AG04450 (cell line): Measurements from ENCODE around the gene CIT. TPM values are rescaled to one million over a fixed set of nuclear protein-coding genes. Genes with fewer than 3 reads are reported as not detected.
"Not testable (repeated sequence)": the region's sequence is repeated elsewhere in the genome, so short reads cannot be mapped to it uniquely, and the experiment has no call there.

Experiments
- CTCF ChIA-PET: fragments of 300-600, 350-600 bp; formaldehyde crosslinking; extraction: SDS; loops from one replicate; lab custom pipeline; 2022; ENCODE audit warnings: antibody characterized with exemption, inconsistent platforms; lab: Charles Lee
- POLR2A ChIA-PET: fragments of 350-600 bp; formaldehyde crosslinking; extraction: SDS; loops from one replicate; lab custom pipeline; 2021; ENCODE audit warnings: antibody characterized with exemption, inconsistent platforms; lab: Yijun Ruan, JAX
- DNase-seq: peaks from one replicate; pipeline ENCODE4 v3.0.0-alpha.2; 2011; ENCODE audit warnings: low read depth, low spot score
- H3K27ac ChIP-seq: one replicate; pipeline ENCODE4 v1.5.1; 2012; ENCODE audit warnings: low read depth, low read length, control low read depth
- H3K27me3 ChIP-seq: one replicate; pipeline ENCODE4 v1.6.0; 2012; ENCODE audit warnings: low read length; ENCODE audit not compliant: control insufficient read depth, insufficient read depth
- H3K4me3 ChIP-seq: 2 replicates; pipeline ENCODE4 v1.5.1; 2011; ENCODE audit warnings: mild to moderate bottlenecking, low read depth, low read length, control low read depth
- H3K9me3 ChIP-seq: 2 replicates; pipeline ENCODE4 v1.5.1; 2012; ENCODE audit warnings: low read length; ENCODE audit not compliant: control insufficient read depth, insufficient read depth
- CTCF ChIP-seq: IDR thresholded peaks from 2 replicates; pipeline ENCODE4 v1.5.1; 2011; ENCODE audit warnings: low read depth, low read length, control low read depth, inconsistent platforms
- polyA plus RNA-seq: library from polyadenylated mRNA; depleted of rRNA; stranded (reverse); fragments of >200 nt; gene quantifications from 2 replicates; pipeline ENCODE4 v1.2.3, GENCODE V29; 2011

CIT gene
- polyA plus RNA-seq, 1 experiment, result 6.0 TPM

- H3K9me3 ChIP-seq, result no peaks in the 10 kb centered on the region
- CTCF ChIA-PET, result no interaction called here
- H3K4me3 ChIP-seq, result no peak overlapping the region
- TF ChIP-seq CTCF, result no peak
- no peak for DNase-seq
- H3K27ac ChIP-seq, result no peak overlapping the region
- POLR2A ChIA-PET, result no interaction called here
- no peaks in the 10 kb centered on the region for H3K27me3 ChIP-seq
These were observed 17.8 kb upstream of the CIT start for GRCh38 chr12:119894916-119895315.

- H3K4me3 ChIP-seq, POLR2A ChIA-PET, H3K27ac ChIP-seq, DNase-seq, H3K27me3 ChIP-seq, H3K9me3 ChIP-seq, CTCF ChIA-PET: not testable (repeated sequence)
These were observed 15.5 kb upstream of the CIT start for GRCh38 chr12:119892611-119893010.

GRCh38 chr12:119885549-119885948, 8.4 kb upstream of the CIT start:
- ChIA-PET POLR2A (no interaction called here), CTCF (interaction anchor here (1.6 kb wide), 1 partner anchor 18 kb away, joined by 8 read pairs; no protein-coding TSS in a partner anchor)
- H3K4me3 ChIP-seq, result no peak overlapping the region
- no peak for DNase-seq
- H3K27me3 ChIP-seq, result no peaks in the 10 kb centered on the region
- no peak overlapping the region for H3K27ac ChIP-seq
- TF ChIP-seq CTCF, result no peak
- H3K9me3 ChIP-seq, result no peaks in the 10 kb centered on the region; the same call in 1 of the 2 replicates

- POLR2A ChIA-PET, H3K9me3 ChIP-seq, DNase-seq, H3K4me3 ChIP-seq, H3K27ac ChIP-seq, CTCF ChIA-PET, H3K27me3 ChIP-seq: not testable (repeated sequence)
These were observed 6.7 kb upstream of the CIT start for GRCh38 chr12:119883791-119884190.

- no peak for TF ChIP-seq CTCF
- no peak overlapping the region for H3K27ac ChIP-seq
- H3K9me3 ChIP-seq, result no peaks in the 10 kb centered on the region; the same call in 1 of the 2 replicates
- CTCF ChIA-PET, result no interaction called here
- no peak for DNase-seq
- no peaks in the 10 kb centered on the region for H3K27me3 ChIP-seq
- POLR2A ChIA-PET, result no interaction called here
- H3K4me3 ChIP-seq, result no peak overlapping the region
These were observed 6.1 kb upstream of the CIT start for GRCh38 chr12:119883237-119883636.

- ChIA-PET POLR2A (no interaction called here), CTCF (interaction anchor here (0.6 kb wide), 1 partner anchor 17 kb away, joined by 3 read pairs; no protein-coding TSS in a partner anchor)
- no peaks in the 10 kb centered on the region; the same call in 1 of the 2 replicates for H3K9me3 ChIP-seq
- peak overlapping the region; percentile 85 for H3K4me3 ChIP-seq
- TF ChIP-seq CTCF, result no peak
- no peaks in the 10 kb centered on the region for H3K27me3 ChIP-seq
- no peak overlapping the region for H3K27ac ChIP-seq
- no peak for DNase-seq
These were observed 474 bp upstream of the CIT start for GRCh38 chr12:119877639-119877948.
